HG03442 (cell line): ENCODE results near the gene IPO13.
A peak's percentile ranks its signal among the peaks of the same experiment; 100 is the strongest.

Experiments
- ATAC-seq: cut with Tn5 transposase; IDR thresholded peaks from one replicate; pipeline ENCODE4 v1.9.1; 2021; ENCODE audit warnings: mild to moderate bottlenecking, moderate library complexity; ENCODE audit not compliant: unreplicated experiment

The IPO13 gene, protein sequence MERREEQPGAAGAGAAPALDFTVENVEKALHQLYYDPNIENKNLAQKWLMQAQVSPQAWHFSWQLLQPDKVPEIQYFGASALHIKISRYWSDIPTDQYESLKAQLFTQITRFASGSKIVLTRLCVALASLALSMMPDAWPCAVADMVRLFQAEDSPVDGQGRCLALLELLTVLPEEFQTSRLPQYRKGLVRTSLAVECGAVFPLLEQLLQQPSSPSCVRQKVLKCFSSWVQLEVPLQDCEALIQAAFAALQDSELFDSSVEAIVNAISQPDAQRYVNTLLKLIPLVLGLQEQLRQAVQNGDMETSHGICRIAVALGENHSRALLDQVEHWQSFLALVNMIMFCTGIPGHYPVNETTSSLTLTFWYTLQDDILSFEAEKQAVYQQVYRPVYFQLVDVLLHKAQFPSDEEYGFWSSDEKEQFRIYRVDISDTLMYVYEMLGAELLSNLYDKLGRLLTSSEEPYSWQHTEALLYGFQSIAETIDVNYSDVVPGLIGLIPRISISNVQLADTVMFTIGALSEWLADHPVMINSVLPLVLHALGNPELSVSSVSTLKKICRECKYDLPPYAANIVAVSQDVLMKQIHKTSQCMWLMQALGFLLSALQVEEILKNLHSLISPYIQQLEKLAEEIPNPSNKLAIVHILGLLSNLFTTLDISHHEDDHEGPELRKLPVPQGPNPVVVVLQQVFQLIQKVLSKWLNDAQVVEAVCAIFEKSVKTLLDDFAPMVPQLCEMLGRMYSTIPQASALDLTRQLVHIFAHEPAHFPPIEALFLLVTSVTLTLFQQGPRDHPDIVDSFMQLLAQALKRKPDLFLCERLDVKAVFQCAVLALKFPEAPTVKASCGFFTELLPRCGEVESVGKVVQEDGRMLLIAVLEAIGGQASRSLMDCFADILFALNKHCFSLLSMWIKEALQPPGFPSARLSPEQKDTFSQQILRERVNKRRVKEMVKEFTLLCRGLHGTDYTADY

GRCh38 chr1:43946236-43947060 is at the start of gene IPO13:
Gene IPO13 (plus strand): TSS chr1:43946950. CDS start chr1:43947601, 651 bp downstream.
- peak; percentile 87 for ATAC-seq

- ATAC-seq = no peak
Observed at GRCh38 chr1:43898981-43899380, 47.8 kb upstream of the IPO13 start.

GRCh38 chr1:43900386-43900785 is 46.4 kb upstream of the IPO13 start:
- no peak for ATAC-seq

DNA sequence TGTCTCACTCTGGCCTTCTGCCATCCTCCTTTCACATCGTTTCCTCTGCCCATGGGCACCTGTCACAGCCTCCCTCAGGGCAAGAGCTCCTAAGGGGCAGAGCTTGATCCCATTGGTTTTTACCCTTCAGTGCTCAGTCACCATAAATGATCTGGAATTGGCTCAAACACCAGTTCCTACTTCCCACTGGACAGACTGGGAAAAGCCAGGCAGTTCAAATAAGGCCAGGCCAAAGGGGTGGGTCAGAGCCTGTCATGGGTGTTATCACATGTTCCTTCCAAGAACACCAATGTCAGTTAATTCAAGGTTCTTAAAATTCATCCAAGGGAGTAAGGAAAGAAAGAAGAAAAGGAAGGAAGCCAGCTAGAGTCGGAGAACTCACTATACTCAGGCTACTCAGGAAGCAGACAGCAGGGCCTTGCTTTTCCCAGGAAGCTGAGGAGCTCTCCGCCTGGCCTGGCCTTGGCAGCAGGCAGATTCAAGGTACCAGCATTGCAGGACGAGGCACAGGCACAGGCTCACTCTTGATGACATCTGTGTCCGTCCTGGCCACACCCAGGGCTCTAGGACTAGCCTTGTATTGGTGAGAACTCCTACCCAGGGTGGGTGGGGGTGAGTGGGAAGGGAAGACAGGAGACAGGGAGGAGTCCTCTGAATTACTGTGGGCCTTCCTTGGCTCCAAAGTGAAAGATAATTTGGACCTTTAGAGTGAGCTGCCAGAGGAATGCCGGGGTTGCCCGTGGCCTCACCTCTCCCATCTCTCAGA is 45.4 kb upstream of the IPO13 start:
- ATAC-seq = no peak

- ATAC-seq = no peak
Observed at GRCh38 chr1:43902058-43902831, 44.5 kb upstream of the IPO13 start.

- ATAC-seq = no peak
Observed at GRCh38 chr1:43904660-43905551, 41.8 kb upstream of the IPO13 start.

- no peak for ATAC-seq
Observed at GRCh38 chr1:43908226-43908625, 38.5 kb upstream of the IPO13 start.

- ATAC-seq = no peak
Observed at GRCh38 chr1:43908858-43909257, 37.9 kb upstream of the IPO13 start.

GRCh38 chr1:43910343-43910742 is 36.4 kb upstream of the IPO13 start:
- ATAC-seq = no peak

DNA sequence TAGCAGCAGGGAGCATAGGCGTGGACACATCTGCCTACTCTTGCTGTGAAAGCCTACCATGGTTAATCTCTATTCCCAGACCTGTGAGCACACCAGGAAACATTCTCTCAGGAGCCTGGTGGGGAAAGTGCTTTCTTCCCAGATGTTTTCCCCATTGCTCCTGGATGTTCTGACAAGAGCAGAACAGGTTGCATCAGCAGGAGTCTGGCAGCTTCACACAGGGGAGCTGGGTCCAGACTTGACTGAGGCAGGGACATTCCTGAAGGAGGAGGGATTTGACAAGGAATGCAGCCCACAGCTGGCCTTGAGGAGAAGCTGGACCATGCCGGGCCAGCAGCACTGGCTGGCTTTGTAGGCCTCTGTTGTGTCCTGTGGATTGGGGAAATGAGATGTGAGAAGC is 34.1 kb upstream of the IPO13 start:
- no peak for ATAC-seq

DNA sequence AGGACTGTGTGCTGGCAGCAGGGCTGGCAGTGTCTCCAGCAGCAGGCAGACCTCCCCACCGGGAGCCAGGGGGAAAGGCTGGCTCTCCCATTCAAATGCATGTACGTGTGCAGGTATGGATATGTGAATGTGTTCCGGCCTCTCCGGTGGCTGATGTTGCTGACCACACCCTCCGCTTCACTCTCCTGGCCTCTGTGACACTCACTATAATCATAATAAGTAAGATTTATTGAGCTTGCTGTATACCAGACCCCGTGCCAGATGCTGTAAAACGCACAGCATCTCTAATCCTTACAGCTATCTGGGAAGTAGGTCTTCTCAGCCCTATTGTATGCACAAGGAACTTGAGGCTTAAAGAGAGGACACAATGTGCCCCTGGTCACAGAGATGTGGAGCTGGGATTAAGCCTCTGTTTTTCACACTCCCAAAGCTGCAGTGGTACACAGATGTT is 33.7 kb upstream of the IPO13 start:
- no peak for ATAC-seq

- ATAC-seq = no peak
Observed at GRCh38 chr1:43913666-43914360, 32.9 kb upstream of the IPO13 start.

GRCh38 chr1:43914576-43915525 is 31.9 kb upstream of the IPO13 start:
- no peak for ATAC-seq

GRCh38 chr1:43919906-43920305 is 26.8 kb upstream of the IPO13 start:
- ATAC-seq = no peak

DNA sequence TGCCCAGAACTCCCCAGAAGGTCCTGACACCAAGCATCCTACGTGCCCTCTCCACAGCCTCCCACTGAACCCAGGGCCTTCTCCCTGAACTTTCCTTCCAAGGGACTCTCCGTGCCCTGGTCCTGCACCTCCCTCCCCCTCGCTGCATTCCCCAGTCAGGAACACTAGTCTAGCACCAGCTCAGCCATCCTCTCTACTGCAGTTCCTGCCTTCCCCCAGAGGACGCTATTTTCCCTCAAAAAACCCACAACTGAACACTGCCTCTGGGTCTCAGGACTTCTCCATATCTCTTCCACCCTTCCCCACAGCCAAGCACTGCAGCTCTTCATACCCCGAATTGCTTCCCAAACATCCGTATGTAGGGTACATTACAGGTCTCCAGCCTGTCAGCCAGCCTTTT is 25.7 kb upstream of the IPO13 start:
- no peak for ATAC-seq

DNA sequence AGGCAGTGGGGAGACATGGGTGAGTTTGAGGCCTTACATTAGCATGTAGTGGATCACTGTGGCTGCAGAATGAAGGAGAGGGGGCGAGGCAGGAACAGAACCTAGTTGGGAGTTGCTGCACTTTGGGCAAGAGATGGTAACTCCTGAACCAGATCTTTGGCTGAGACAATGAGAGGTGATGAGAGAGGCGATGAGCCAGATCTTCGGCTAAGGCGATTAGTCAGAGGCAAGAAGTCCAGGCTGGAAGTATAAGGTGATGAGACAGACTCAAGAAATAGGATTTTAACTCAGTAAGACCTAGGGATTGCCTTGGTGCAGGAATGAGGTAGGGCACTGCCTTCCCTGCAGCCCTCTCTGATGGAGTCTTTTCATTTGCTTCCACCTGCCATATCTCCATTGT is 22.2 kb upstream of the IPO13 start:
- ATAC-seq = no peak

DNA sequence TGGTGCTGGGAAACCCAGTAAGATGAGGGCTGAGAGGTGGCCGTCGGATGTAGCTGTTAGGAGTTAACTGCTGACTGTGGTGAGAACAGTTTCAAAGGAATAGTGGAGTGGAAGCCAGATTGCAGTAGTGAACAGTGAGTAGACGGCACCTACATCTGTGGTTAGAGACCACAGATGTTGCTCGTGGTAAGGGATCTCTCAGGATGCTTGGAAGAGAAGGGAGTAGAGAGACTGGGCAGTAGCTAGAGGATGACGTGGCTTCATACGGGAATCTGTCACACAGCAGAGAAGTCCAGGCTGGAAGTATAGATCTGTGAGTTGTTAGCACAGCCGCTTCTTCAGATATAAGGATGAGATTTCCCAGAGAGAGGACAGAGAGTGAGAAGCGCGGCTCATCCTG is 20.9 kb upstream of the IPO13 start:
- ATAC-seq = no peak
